Activated naive CD4-positive, alpha-beta T cell treated with anti-CD3 and anti-CD28 coated beads, Interleukin-2, amount 50 U/mL, for 16 hours (primary cell): ENCODE measurements around the gene TP53I3.
"Not testable (repeated sequence)": the region's sequence is repeated elsewhere in the genome, so short reads cannot be mapped to it uniquely, and the experiment has no call there.

Source experiments
- DNase-seq: peaks from one replicate; pipeline ENCODE4 v3.0.0-alpha.2; 2020

Gene TP53I3

GRCh38 chr2:24095171-24095677, 10.6 kb upstream of the TP53I3 start:
- DNase-seq, result not testable (repeated sequence)

GRCh38 chr2:24093270-24093669, 8.6 kb upstream of the TP53I3 start:
- not testable (repeated sequence) for DNase-seq

DNA sequence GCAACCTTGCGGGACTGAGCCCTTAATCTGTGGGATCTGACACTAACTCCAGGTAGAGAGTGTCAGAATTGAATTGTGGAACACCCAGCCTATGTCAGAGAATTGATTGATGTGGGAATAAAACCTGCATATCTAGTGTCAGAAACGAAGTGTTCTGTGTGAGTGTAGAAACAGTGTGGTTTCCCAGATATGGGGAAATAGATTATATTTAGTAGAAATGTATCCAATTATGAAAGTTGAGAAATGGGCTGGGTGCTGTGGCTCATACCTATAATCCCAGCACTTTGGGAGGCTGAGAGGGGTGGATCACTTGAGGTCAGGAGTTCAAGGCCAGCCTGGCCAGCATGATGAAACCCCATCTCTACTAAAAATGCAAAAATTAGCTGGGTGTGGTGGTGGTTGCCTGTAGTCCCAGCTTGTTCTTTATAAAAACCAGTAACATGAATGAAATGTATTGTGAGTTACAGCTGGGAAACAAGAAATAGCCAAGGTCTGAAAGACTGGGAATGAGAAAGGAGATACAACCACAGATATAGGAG, 4.3 kb upstream of the TP53I3 start:
- DNase-seq, result no peak

DNA sequence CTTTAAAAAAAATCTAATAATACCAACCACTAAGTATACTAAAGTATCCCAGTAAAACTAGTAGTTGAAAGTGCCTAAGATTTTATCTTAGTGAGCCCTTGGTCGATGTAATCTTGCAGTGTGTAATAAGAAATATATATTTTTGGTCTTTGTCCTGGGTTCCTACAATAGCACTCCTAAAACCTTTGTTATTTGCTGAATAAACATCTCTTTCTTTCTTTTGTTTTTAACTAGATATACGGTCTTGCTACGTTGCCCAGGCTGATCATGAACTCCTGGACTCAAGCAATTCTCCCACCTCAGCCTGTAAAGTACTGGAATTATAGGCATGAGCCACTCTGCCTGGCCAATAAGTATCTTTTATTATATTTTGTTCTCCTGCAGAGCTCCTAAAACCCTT, 2.4 kb upstream of the TP53I3 start:
- no peak for DNase-seq

DNA sequence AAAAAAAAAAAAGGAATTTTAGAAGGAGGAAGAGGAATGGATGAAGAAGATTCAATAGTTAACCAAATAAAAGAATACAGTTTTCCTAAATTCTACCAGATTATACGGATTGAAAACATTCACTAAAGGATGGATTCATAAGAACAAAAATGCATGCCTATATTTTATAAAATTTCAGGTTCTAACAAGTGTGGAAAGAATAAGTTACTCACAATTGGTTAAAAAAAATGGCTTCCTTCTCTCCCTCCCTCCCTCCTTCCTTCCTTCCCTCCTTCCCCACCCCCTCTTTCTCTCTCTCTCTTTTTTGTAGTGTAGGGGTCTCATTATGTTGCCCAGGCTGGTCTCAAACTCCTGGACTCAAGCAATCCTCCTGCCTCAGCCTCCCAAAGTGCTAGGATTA, 1.6 kb upstream of the TP53I3 start:
- DNase-seq, result no peak

DNA sequence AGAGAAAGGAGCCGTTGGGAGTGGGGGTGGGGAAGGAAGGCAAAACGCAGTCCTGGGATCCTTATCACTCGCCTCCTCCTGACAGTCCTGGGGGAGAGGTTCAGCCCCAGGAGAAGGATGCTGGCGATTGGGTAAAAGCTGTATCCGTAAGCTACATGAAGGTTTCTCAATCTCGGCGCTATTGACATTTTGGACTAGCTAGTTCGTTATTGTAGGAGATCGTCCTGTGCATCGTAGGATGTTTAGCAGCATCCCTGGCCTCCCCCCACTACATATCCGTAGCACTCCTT, 511 bp upstream of the TP53I3 start:
- no peak for DNase-seq

GRCh38 chr2:24083567-24084385, 858 bp downstream of the TP53I3 start:
- no peak for DNase-seq

- no peak for DNase-seq
Observed at GRCh38 chr2:24082787-24083566, 1.7 kb downstream of the TP53I3 start.

DNA sequence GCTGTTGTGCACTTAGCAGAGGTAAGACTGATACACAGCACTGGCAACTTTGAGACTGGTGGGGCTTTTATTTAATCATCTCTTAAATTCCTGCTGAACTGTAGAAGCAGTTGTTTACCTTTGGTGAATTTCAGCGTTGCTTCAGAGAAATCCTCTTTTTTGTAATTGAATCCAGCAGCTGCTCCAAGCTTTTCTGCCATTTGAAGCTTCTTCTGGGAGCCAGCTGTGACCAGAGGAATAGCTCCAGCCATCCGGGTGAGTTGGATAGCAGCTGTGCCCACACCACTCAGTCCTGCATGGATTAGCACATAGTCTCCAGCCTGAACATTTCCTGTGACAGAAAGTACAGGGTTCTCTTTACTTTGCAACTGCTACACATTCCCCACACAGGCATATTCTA, 3.9 kb downstream of the TP53I3 start:
- no peak for DNase-seq

GRCh38 chr2:24077879-24078278, 6.8 kb downstream of the TP53I3 start:
- DNase-seq, result no peak

GRCh38 chr2:24077535-24077877, 7.1 kb downstream of the TP53I3 start:
- no peak for DNase-seq

GRCh38 chr2:24076849-24077534, 7.6 kb downstream of the TP53I3 start:
- no peak for DNase-seq

DNA sequence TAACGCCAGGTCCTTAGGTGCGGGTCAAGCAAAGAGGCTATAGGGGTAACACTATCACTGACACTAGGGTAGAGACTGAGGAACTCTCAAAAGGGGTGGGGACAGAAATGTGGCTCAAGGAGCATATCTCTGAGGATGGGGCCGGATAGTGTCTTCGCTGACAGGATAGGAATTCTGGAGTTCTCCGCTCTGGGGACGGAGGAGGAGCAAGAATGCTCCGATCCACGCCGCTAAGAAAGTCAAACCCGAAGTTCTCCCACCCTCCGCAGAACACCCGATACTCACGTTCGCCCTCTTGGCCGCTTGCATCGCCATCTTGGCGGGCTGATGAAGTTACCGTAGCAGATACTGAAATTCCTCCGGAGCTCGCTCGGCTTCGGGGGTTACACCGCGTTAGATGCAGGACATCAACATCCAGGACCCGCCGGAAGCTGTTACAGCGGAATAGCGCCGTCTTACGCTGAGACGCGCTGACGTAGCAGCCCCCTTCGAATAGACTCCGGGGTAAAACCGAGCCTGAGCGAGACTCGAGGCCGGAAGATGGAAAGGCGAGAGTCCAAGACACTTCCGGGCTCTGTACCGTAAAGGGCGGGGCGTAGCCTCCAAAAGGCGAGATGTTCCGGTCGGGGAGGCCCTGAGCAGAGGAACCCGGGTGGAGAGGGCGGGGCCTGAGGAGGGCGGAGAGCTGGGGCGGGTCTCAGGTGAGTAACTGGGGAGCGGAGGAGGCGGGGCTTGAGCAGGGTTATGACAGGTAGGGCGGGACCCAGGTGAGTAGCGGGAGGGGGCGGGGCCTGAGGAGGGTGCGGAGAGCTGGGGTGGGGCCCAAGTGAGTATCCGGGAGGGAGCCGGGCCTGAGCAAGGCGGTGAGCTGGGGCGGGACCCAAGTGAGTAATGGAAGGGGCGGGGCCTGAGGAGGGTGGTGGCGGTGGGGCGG, 8.5 kb downstream of the TP53I3 start, which contains the start of gene SF3B6:
Gene SF3B6 (minus strand): TSS at position 412 of the 934 bp plus-strand sequence. CDS start 97 bp downstream, at position 315.
- peak; percentile 100 for DNase-seq

DNA sequence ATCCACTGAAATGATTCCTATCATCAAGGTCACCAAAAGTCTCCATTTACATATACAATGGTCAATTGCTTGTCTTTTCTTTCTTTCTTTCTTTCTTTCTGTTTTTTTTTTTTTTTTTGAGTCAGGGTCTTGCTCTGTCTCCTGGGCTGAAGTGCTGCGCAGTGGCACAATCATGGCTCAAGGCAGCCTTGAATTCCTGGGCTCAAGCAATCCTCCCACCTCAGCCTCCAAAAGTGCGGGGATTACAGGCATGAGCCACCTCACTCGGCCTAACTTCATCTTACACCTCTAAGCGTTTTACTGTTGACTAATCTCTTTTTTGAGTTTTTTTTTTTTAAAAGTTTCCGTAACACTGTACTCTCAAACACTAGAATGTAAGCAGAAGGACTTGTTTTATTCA, 9.4 kb downstream of the TP53I3 start:
- no peak for DNase-seq

- no peak for DNase-seq
Observed at GRCh38 chr2:24073816-24074215, 10.8 kb downstream of the TP53I3 start.

- no peak for DNase-seq
Observed at GRCh38 chr2:24072259-24072658, 12.4 kb downstream of the TP53I3 start.

- no peak for DNase-seq
Observed at GRCh38 chr2:24065341-24065740, 19.3 kb downstream of the TP53I3 start.

DNA sequence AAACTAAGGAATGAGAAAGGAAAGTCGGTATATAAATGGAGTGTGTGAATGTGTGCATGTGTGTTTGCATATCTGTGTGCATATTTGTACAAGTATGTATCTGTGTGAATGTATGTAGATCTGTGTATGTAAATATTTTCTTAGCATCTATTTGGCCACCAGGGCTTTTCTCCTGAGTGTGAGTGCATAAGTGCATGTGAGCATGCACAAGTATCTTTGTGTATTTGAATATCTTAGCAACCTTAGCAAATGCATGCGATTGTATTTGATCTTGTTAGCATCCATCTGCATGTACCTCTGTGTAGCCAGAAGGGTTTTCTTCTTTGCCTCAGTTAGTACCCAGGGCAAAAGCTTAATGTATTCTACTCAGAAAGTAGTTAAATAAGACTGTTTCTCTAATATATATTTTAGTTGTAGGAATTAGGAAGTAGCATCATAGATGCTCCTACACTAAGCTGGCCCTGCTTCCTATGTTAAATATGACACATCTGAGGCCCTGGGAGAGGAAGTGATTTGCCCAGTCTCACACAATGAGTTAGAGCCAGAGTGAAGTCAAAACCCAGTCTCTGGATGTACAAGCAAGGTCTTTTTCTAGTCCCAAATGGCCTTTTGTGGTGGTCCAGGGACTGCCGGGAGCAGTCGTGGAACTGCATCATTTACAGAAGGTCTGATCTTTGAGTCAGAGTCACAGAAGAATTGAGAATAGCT, 25.9 kb downstream of the TP53I3 start:
- DNase-seq, result no peak

GRCh38 chr2:24055750-24056149, 28.9 kb downstream of the TP53I3 start:
- DNase-seq, result no peak

DNA sequence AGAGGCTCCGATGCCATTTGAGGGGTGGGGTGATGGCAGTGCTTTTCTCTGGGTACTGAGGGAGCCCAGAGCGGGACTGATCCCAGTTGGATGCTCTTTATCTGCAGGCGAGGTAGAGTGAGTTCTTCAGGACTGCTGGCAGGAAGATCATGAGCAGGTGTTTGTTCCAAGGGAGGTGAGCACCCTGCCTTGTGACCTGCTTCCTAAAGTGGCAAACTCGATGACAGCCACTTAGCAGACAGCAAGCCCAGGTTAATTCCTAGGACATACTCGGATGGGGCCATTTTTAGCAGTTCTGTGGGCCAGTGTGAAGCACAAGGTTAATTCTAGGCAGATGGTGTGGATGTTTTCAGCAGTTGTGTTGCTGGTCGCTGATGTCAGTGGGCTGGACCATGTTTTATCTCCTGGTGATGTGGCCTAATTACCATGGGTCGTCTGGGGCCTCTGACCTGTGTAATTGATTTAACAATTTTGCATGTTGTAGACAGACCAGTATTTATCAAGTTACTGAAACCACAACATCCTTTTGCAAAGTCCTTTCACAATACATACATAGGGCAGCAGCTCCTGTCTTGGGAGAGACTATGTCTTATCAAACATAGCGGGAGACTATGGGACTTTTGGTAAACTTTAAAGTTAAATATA, 30.1 kb downstream of the TP53I3 start:
- DNase-seq, result no peak

GRCh38 chr2:24052951-24053350, 31.7 kb downstream of the TP53I3 start:
- DNase-seq, result no peak
